Right renal pelvis (tissue), 4 donors: ENCODE results near the gene COX4I1. TPM values are rescaled to one million over a fixed set of nuclear protein-coding genes. Genes with fewer than 3 reads are reported as not detected.

Experiments used
- DNase-seq, 4 donors: peaks; one replicate each; pipeline ENCODE4 v3.0.0-alpha.2; 2013; ENCODE audit warnings: low read depth in 4 of 4, low spot score in 3 of 4, missing footprints in 1 of 4
- polyA plus RNA-seq, 4 donors: library from polyadenylated mRNA; unstranded; fragments of 120-200 nt; gene quantifications; one replicate each; pipeline ENCODE4 v1.2.1, GENCODE V29; 2013; ENCODE audit not compliant: insufficient read length in 4 of 4

The COX4I1 gene
- polyA plus RNA-seq, 4 donors = 357 to 440 (median 366) TPM

DNA sequence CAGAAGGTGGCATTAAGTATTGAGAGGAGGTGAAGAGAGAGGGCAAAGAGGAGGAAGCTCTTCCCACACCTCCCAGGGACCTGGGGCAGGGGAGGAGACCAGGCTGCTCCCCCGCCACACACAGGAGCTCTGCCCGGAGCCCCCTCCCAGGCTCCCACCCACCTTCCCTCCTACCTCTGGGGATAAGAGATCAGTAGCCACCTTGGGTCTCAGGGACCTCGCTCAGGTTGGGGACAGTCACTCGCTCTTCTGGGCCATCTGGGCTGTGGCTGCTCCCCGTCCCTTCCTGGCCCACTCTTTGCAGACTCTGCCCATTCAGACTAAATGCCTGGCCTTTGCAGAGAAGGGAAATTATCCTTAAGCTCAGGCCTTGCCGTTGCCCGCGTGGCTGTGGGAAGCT lies 33.7 kb upstream of the COX4I1 start:
- no peak for DNase-seq

GRCh38 chr16:85767531-85767930 lies 32.0 kb upstream of the COX4I1 start:
- no peak for DNase-seq

- no peak for DNase-seq
Observed at GRCh38 chr16:85768199-85768598, 31.3 kb upstream of the COX4I1 start.

DNA sequence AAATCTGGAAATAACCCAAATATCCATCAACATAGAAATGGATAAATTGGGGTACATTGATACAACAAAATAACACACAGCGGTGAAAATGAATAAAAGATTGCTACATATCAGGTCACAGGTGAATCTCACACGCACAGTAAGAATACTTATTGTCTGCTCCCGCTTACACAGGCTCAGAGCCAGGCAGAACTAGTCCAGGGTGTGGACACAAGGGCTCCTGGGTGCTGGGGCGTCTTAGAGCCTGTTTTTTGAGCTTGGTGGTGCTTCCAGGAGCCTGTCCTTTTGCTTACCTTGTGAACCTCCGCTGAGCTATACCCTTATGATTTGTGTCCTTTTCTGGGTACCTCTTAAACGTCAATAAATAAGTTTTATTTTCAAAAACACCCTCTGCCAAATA lies 28.8 kb upstream of the COX4I1 start:
- DNase-seq = no peak

DNA sequence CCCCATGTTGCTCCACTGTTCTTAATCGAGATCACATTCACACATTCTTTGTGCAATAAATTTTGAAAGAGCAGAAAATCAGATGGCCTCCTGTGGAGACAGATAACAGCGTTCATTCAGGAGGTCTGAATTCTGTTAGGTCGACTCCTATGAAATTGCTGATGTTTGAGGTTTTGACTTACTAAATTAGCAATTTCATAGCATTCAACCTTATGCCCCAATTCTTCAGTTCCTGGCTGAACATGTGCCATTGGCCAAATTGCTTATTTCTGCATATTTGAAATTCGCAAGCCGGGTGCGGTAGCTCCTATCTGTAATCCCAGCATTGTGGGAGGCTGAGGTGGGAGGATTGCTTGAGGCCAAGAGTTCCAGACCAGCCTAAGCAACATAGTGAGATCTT lies 26.5 kb upstream of the COX4I1 start:
- no peak for DNase-seq

- no peak for DNase-seq
Observed at GRCh38 chr16:85774136-85774535, 25.4 kb upstream of the COX4I1 start.

GRCh38 chr16:85774811-85775210 lies 24.7 kb upstream of the COX4I1 start:
- DNase-seq = no peak

GRCh38 chr16:85777583-85778310 lies 21.7 kb upstream of the COX4I1 start:
- DNase-seq = no peak

DNA sequence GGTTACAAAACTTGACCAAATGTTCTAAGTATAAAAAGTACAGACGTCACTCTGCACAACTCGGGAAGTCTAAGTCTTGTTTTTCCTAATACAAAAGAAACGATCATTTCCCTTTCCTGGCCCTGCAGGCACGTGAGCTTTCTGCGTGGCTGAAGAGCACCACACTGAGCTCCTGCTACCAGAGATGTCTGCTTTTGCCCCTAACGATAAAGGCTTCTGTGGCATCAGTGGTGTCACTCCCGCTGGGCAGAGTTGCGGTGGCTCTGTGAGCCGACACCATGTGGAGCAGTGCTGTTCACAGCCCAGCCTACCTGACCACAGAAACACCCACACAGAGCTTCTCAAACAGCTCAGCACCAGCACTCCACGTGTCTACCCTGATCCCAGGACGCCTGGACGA lies 20.6 kb upstream of the COX4I1 start:
- no peak for DNase-seq

DNA sequence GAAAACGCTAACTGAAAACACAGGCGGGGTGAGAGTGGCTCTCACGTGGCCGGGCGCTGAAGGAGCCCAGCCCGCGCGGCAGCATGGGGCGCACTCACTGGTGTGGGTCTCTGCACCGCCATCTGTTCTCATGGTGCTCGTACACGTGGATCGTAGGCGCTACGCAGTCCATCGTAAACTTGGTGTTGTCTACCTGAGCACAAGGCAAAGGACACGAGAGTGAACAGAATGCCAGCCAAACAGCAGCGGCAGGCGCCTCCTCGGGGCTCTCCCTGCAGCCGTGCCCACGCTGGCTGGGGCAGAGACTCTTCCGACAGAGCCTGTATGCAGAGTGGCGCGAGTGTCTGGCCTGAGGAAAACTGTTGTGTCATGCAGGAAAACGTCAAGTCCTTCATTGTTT lies 19.2 kb upstream of the COX4I1 start:
- no peak for DNase-seq

DNA sequence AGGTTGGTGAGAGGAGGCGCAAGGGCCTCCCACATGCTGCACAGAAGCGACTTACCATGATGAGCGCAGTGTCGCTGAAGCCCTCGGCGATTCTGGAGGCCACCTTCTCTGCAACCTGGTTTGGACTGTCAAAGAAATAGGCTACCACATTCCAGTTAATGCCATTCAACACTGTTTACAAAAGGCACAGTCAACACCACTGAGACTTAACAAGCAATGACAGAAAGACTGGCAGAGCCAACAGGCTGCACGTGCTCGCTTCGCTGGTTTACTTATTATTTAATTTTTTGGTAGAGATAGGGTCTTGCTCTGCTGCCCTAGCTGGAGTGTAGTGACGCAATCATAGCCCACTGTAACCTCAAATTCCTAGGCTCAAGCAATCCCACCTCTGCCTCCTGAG lies 18.3 kb upstream of the COX4I1 start:
- no peak for DNase-seq

DNA sequence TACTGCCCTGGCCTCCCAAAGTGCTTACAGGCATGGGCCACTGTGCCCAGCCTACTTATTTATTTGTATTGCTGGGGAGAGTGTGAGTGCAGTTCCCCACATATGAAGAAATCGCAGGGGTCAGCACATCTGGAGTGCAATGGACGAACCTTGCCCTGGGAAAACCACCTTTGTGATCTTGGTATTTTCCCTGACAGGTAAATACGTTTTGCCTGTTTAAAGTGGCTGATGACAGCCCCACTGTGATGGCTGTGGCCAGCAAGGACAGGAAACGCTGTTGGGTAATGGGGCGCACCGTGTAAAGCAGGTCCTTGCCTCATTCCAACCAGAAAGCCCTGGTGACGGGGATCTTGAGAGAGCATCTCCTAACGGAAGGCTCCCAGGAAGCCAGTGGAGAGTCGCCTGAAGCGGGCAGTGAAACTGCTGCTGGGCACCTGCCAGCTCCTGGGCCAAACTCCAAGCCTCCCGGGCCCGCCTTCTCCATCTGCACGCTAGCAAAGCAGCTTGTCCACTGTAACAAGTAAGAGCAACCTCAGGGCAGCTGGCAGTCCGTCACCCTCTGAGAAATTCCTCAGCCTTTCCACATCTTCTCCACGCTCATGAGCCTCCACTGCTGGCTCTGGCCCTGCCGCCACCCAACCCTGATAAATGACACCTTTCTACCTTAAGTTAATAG lies 17.7 kb upstream of the COX4I1 start:
- no peak for DNase-seq

DNA sequence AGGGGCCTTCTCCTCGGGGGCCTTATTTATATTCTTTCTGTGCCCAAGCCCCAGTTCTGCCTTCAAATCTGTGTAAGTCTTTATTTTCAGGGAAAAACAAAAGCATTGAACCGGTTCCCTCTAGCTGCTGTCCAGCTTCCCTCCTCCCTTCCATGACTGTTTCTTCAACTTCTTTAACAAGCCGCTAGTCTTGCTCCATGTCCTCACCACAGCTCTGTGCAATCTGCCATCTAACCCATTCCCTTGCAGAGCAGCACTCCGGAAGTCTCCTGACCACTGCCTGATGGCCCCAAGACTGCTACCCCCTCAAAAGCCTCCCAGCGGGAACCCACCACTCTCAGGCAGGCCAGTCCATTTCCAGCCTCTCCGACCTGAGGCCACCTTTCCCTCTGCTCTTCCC lies 17.0 kb upstream of the COX4I1 start:
- no peak for DNase-seq

- no peak for DNase-seq
Observed at GRCh38 chr16:85783441-85783840, 16.1 kb upstream of the COX4I1 start.

DNA sequence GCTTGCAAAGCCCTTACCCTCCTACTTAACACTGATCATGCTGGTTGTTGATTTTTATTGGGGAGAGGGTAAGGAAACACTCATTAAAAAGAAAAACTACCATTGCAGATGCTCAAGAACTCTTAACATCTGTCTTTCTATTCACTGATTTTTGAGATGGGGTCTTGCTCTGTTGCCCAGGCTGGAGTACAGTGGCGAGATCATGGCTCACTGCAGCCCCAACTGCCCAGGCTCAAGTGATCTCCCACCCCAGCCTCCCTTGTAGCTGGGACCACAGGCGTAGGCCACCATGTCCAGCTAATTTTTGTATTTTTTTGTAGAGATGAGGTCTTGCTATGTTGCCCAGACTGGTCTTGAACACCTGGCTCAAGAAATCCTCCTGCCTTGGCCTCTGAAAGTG lies 14.7 kb upstream of the COX4I1 start:
- DNase-seq = no peak

GRCh38 chr16:85785927-85786326 lies 13.6 kb upstream of the COX4I1 start:
- no peak for DNase-seq

- DNase-seq = no peak
Observed at GRCh38 chr16:85788819-85789218, 10.7 kb upstream of the COX4I1 start.

DNA sequence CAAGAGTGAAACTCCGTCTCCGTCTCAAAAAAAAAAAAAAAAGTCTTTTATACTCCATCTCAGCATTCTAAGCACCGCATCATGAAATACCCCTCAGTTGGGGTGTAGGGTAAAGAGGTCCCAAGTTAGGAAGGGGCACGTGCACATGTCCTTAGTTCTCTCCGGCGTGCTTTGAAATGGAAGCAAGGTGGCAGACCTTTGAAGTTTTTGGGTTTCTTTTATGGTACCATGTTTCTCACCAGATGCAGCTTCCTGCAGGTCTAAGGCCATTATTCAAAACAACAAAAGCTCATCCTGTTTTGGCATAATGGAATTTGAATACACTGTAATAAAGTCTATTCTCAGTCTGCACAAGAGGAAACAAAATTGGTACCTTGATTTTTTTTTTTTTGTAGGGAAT lies 9.7 kb upstream of the COX4I1 start:
- DNase-seq = no peak

GRCh38 chr16:85793662-85794298 lies 5.7 kb upstream of the COX4I1 start:
- no peak for DNase-seq

GRCh38 chr16:85794696-85795095 lies 4.8 kb upstream of the COX4I1 start:
- DNase-seq = no peak

DNA sequence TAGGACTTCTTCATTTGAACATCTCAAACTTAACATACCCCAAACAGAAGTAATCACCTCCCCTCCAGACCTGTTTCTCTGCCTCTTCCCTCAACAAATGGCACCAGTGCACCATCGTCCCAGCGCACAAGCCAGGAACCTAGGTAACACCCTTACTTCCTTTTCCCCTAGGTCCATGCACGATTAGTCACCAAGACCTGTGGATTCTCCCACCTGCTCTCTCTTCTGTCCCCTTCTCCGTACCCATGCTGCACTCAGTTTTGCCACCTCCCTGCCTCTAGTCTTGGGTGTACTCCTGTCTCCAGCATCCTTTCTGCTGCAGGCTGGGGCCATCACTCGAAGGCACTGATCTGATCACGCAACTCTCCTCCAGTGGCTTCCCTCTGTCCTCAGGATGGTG lies 3.3 kb upstream of the COX4I1 start:
- DNase-seq = no peak

DNA sequence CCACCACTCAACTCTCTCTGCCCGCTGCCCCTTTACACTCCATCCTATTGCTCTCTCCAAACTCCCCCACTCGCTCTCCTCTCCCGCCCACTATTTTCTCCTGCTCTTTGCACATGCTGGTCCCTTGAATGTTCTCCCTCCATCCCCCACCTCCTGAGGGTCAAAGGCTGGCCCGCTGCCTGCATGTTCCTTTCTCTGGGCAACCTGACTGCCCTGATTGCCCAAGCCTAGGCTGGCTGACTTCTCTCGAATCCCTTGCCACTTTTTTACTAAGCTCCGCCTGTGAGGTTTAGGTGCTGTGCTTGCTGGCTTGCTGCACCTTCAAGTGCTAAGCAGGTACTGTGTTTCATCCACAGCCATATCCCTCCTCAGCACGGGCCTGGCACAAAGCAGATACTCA lies 2.9 kb upstream of the COX4I1 start:
- DNase-seq = no peak
